HEK293 (cell line): ENCODE data around the gene CSTPP1.

Source experiments
- CTCF ChIP-seq: fragments of 450-650 bp; formaldehyde crosslinking; IDR thresholded peaks from 2 replicates; pipeline ENCODE4 v1.5.1; 2016; ENCODE audit warnings: missing biosample characterization, missing genetic modification characterization
- HOXD13 ChIP-seq: sonication (generic); formaldehyde crosslinking; IDR thresholded peaks from 2 replicates; pipeline ENCODE4 v1.8.0; 2022; ENCODE audit warnings: missing genetic modification reagents, borderline replicate concordance
- KLF9 ChIP-seq: fragments of 450-650 bp; formaldehyde crosslinking; IDR thresholded peaks from 2 replicates; pipeline ENCODE4 v1.5.1; 2016; ENCODE audit warnings: missing biosample characterization, missing genetic modification characterization, low read depth
- PATZ1 ChIP-seq: fragments of 450-650 bp; formaldehyde crosslinking; IDR thresholded peaks from 2 replicates; pipeline ENCODE4 v1.5.1; 2016; ENCODE audit warnings: missing biosample characterization, missing genetic modification characterization
- ZBTB21 ChIP-seq: fragments of 450-650 bp; formaldehyde crosslinking; IDR thresholded peaks from 2 replicates; pipeline ENCODE4 v1.5.1; 2017; ENCODE audit warnings: missing biosample characterization, missing genetic modification characterization
- ZNF138 ChIP-seq: fragments of 450-650 bp; formaldehyde crosslinking; IDR thresholded peaks from 2 replicates; pipeline ENCODE4 v1.5.1; 2016; ENCODE audit warnings: missing biosample characterization, missing genetic modification characterization, borderline replicate concordance
- ZNF169 ChIP-seq: fragments of 450-650 bp; formaldehyde crosslinking; IDR thresholded peaks from 2 replicates; pipeline ENCODE4 v1.5.1; 2016; ENCODE audit warnings: missing biosample characterization, missing genetic modification characterization
- ZNF175 ChIP-seq: fragments of 450-650 bp; formaldehyde crosslinking; IDR thresholded peaks from 2 replicates; pipeline ENCODE4 v1.5.1; 2016; ENCODE audit warnings: missing biosample characterization, missing genetic modification characterization

- TF ChIP-seq ZBTB21 (tag by site-specific recombination) = no peak
- no peak for TF ChIP-seq CTCF (tag by site-specific recombination)
- no peak for TF ChIP-seq ZNF169
- TF ChIP-seq ZNF175 (tag by site-specific recombination) = no peak
- TF ChIP-seq HOXD13 (CRISPR knock-in tag) = no peak
- no peak for TF ChIP-seq PATZ1 (tag by site-specific recombination)
- no peak for TF ChIP-seq ZNF138 (tag by site-specific recombination)
- TF ChIP-seq KLF9 = no peak
These were observed 147.4 kb downstream of the CSTPP1 start for GRCh38 chr11:47083913-47084312.
